ENCODE results near the gene SMIM32.

DNA sequence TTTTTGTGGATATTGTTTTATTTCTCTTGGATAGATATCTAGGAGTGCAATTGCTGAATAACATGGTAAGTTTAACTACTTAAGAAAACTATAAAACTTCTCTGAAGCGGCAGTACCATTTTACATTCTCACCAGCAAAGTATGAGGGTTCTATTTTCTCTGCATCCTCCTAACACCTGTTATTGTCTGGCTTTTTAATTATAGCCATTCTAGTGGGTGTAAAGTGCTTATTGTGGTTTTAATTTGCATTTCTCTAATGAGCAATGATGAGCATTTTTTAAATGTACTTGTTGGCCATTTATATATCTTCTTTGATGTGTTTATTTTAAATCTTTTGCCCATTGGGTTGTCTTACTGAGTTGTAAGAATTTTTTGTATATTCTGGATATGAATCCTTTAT, 28.7 kb downstream of the SMIM32 start:
- TF ChIP-seq, protein P1, sequence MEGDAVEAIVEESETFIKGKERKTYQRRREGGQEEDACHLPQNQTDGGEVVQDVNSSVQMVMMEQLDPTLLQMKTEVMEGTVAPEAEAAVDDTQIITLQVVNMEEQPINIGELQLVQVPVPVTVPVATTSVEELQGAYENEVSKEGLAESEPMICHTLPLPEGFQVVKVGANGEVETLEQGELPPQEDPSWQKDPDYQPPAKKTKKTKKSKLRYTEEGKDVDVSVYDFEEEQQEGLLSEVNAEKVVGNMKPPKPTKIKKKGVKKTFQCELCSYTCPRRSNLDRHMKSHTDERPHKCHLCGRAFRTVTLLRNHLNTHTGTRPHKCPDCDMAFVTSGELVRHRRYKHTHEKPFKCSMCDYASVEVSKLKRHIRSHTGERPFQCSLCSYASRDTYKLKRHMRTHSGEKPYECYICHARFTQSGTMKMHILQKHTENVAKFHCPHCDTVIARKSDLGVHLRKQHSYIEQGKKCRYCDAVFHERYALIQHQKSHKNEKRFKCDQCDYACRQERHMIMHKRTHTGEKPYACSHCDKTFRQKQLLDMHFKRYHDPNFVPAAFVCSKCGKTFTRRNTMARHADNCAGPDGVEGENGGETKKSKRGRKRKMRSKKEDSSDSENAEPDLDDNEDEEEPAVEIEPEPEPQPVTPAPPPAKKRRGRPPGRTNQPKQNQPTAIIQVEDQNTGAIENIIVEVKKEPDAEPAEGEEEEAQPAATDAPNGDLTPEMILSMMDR (IDR thresholded peaks at IDR 0.05): no peak
- no peak for TF ChIP-seq EP300 (IDR thresholded peaks at IDR 0.05)
